ENCODE results near the gene PALS2.
A peak's percentile ranks its signal among the peaks of the same experiment; 100 is the strongest.

PALS2 gene

GRCh38 chr7:24591152-24591551 lies 17.9 kb downstream of the PALS2 start:
- DNase-seq: no peak

- no peak for DNase-seq
Measured at GRCh38 chr7:24595671-24596418, 22.6 kb downstream of the PALS2 start.

GRCh38 chr7:24597014-24597413 lies 23.8 kb downstream of the PALS2 start:
- DNase-seq: peak; percentile 56

- no peak for DNase-seq
Measured at GRCh38 chr7:24601600-24601999, 28.3 kb downstream of the PALS2 start.

GRCh38 chr7:24602860-24603456 lies 29.7 kb downstream of the PALS2 start:
- no peak for DNase-seq

- no peak for DNase-seq
Measured at GRCh38 chr7:24604630-24605029, 31.4 kb downstream of the PALS2 start.

- no peak for DNase-seq
Measured at GRCh38 chr7:24608504-24608903, 35.3 kb downstream of the PALS2 start.

- DNase-seq: no peak
Measured at GRCh38 chr7:24609059-24609458, 35.8 kb downstream of the PALS2 start.

- no peak for DNase-seq
Measured at GRCh38 chr7:24609570-24609969, 36.3 kb downstream of the PALS2 start.

GRCh38 chr7:24611130-24611529 lies 37.9 kb downstream of the PALS2 start:
- no peak for DNase-seq

GRCh38 chr7:24617957-24618616 lies 44.8 kb downstream of the PALS2 start:
- DNase-seq: no peak

GRCh38 chr7:24619978-24620377 lies 46.7 kb downstream of the PALS2 start:
- DNase-seq: no peak

GRCh38 chr7:24622646-24623182 lies 49.5 kb downstream of the PALS2 start:
- no peak for DNase-seq

Data from activated CD4-positive, alpha-beta T cell treated with anti-CD3 and anti-CD28 coated beads, Interleukin-10, Interleukin-2, amounts not matched to agents 100 ng/mL and 50 ng/mL, durations not matched to agents 16 hours and 8 hours (primary cell).